ENCODE data around the gene DHRS3. TPM values are rescaled to one million over a fixed set of nuclear protein-coding genes. Genes with fewer than 3 reads are reported as not detected.
A peak's percentile ranks its signal among the peaks of the same experiment; 100 is the strongest.

DHRS3 gene
- total and polyA plus RNA-seq, 2 donors (not counting 3 experiments of a cell fraction or from before 2014, with no cell fraction given) = 54.3 to 75.2 TPM

GRCh38 chr1:12544992-12545391 lies 73.0 kb downstream of the DHRS3 start:
- Histone ChIP-seq H3K4me3 (replicated peaks in 1 of 3; ENCODE audit: insufficient read depth in 1 of 3, low read depth in 1 of 3, low read length in 3 of 3) (no peak overlapping the region), H3K36me3 (ENCODE audit: control insufficient read depth in 2 of 2, extremely low read depth in 1 of 2, insufficient read depth in 2 of 2, low read length in 2 of 2) (no peaks in the 10 kb centered on the region), H2AFZ (ENCODE audit: low read depth, low read length) (no peak overlapping the region), H3K27me3 (ENCODE audit: control insufficient read depth in 2 of 2, insufficient read depth in 2 of 2, low read length in 2 of 2) (no peaks in the 10 kb centered on the region), H3K9me3 (replicated peaks; ENCODE audit: control insufficient read depth, insufficient read depth, low read length) (no peaks in the 10 kb centered on the region), H3K79me2 (ENCODE audit: control insufficient read depth, insufficient read depth, low read length) (no peaks in the 10 kb centered on the region), H3K9me1 (replicated peaks; ENCODE audit: control insufficient read depth, extremely low read depth, insufficient read depth, low read length) (no peaks in the 10 kb centered on the region), H3K9ac (replicated peaks; ENCODE audit: extremely low read depth, insufficient read depth, low read length) (no peak overlapping the region), H3K27ac (ENCODE audit: insufficient read depth, low read depth, low read length) (no peak overlapping the region), H3K4me2 (ENCODE audit: insufficient read depth, low read length) (no peak overlapping the region), H4K20me1 (replicated peaks; ENCODE audit: control insufficient read depth, extremely low read depth, insufficient read depth, low read length) (no peaks in the 10 kb centered on the region), H3K4me1 (ENCODE audit: control insufficient read depth, extremely low read depth, insufficient read depth, low read length) (peaks cover 33% of the 10 kb centered on the region)
- ChIA-PET CTCF (interaction anchor here (0.6 to 1.8 kb wide), 2 partner anchors 51 to 90 kb away, joined by 3 read pairs; no protein-coding TSS in a partner anchor), POLR2A (no interaction called here)
- intact Hi-C loops (cut with micrococcal nuclease) (loop anchor here (5.0 kb wide), 1 partner anchor 52 kb away; no protein-coding TSS in a partner anchor), dilution Hi-C loops (cut with MboI; ENCODE audit: extremely low pct_ligation_motif_present, low sequenced_read_pairs) (no loop called here)
- peak; percentile 54 for FAIRE-seq
- peak; percentile 85 for DNase-seq (ENCODE audit: low read depth, low spot score)
- BruUV-seq (replicated peaks) = no TSS peak
- TF ChIP-seq FOS (IDR thresholded peaks at IDR 0.05; ENCODE audit: borderline replicate concordance, insufficient read depth, low read length) (no peak), POLR2AphosphoS5 (IDR thresholded peaks at IDR 0.05; ENCODE audit: insufficient read depth, low read depth, low read length) (no peak), GATA2 (IDR thresholded peaks at IDR 0.05; ENCODE audit: insufficient read depth, insufficient read length, low read depth, low read length) (no peak), EZH2 (IDR thresholded peaks at IDR 0.05; ENCODE audit: borderline replicate concordance, low read depth, low read length, severe bottlenecking) (no peak), MAX (IDR thresholded peaks at IDR 0.05; ENCODE audit: insufficient read depth, insufficient read length) (no peak), MYC (IDR thresholded peaks at IDR 0.05; ENCODE audit: low read depth, low read length) (no peak), POLR2A (IDR thresholded peaks at IDR 0.05; ENCODE audit: low read depth, low read length) (no peak), JUN (IDR thresholded peaks at IDR 0.05; ENCODE audit: borderline replicate concordance, insufficient read depth, insufficient read length, low read depth) (no peak)
- TF ChIP-seq, protein P1, sequence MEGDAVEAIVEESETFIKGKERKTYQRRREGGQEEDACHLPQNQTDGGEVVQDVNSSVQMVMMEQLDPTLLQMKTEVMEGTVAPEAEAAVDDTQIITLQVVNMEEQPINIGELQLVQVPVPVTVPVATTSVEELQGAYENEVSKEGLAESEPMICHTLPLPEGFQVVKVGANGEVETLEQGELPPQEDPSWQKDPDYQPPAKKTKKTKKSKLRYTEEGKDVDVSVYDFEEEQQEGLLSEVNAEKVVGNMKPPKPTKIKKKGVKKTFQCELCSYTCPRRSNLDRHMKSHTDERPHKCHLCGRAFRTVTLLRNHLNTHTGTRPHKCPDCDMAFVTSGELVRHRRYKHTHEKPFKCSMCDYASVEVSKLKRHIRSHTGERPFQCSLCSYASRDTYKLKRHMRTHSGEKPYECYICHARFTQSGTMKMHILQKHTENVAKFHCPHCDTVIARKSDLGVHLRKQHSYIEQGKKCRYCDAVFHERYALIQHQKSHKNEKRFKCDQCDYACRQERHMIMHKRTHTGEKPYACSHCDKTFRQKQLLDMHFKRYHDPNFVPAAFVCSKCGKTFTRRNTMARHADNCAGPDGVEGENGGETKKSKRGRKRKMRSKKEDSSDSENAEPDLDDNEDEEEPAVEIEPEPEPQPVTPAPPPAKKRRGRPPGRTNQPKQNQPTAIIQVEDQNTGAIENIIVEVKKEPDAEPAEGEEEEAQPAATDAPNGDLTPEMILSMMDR (IDR thresholded peaks at IDR 0.05; ENCODE audit: extremely low read depth in 1 of 2, insufficient read depth in 1 of 2, low read depth in 1 of 2, low read length in 2 of 2) = no peak
